ENCODE measurements around the gene FMN1.

DNA sequence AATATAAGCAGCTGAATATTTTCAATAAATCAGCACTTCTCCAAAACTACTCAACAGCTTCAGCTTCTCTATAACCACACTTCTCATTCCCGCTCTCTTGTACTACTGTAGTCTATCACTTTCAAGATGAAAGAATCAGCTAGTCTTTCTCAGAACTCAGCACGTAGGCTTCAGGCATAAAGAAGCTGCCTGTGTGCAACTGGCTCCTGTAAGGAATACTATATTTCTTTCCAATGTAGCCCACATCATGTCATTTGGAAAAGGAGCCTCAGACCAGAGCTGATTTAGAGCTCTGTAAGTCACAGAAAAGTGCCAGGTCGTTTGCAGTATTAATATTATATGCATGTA lies 62.3 kb downstream of the FMN1 start:
- TF ChIP-seq CTCF (IDR thresholded peaks at IDR 0.05; ENCODE audit: low read depth, low read length, poor library complexity, severe bottlenecking) (no peak), EZH2phosphoT487 (IDR thresholded peaks at IDR 0.05; ENCODE audit: borderline replicate concordance, low read length) (no peak)

All from DOHH2 (cell line).